BE2C (cell line): ENCODE measurements around the gene VAPA.
A peak's percentile ranks its signal among the peaks of the same experiment; 100 is the strongest.

Experiments used
- DNase-seq: peaks from one replicate; pipeline ENCODE4 v3.0.0-alpha.2; 2020
- H3K27me3 ChIP-seq: fragments of 250-450 bp; sonication (Bioruptor Pico); 2 replicates; pipeline ENCODE4 v1.5.1; 2020; ENCODE audit warnings: mild to moderate bottlenecking
- H3K36me3 ChIP-seq: fragments of 250-450 bp; sonication (Bioruptor Pico); 2 replicates; pipeline ENCODE4 v1.5.1; 2020; ENCODE audit warnings: mild to moderate bottlenecking
- H3K4me1 ChIP-seq: fragments of 250-450 bp; sonication (Bioruptor Pico); 2 replicates; pipeline ENCODE4 v1.5.1; 2020
- H3K4me3 ChIP-seq: 2 replicates; pipeline ENCODE4 v1.5.1; 2011; ENCODE audit warnings: low read depth, low read length
- H3K9me3 ChIP-seq: fragments of 250-450 bp; sonication (Bioruptor Pico); 2 replicates; pipeline ENCODE4 v1.5.1; 2020
- TF ChIP-seq, protein P1 (sequence below): IDR thresholded peaks from 2 replicates; pipeline ENCODE4 v1.5.1; 2012; ENCODE audit warnings: mild to moderate bottlenecking, low read depth, low read length

The VAPA gene

DNA sequence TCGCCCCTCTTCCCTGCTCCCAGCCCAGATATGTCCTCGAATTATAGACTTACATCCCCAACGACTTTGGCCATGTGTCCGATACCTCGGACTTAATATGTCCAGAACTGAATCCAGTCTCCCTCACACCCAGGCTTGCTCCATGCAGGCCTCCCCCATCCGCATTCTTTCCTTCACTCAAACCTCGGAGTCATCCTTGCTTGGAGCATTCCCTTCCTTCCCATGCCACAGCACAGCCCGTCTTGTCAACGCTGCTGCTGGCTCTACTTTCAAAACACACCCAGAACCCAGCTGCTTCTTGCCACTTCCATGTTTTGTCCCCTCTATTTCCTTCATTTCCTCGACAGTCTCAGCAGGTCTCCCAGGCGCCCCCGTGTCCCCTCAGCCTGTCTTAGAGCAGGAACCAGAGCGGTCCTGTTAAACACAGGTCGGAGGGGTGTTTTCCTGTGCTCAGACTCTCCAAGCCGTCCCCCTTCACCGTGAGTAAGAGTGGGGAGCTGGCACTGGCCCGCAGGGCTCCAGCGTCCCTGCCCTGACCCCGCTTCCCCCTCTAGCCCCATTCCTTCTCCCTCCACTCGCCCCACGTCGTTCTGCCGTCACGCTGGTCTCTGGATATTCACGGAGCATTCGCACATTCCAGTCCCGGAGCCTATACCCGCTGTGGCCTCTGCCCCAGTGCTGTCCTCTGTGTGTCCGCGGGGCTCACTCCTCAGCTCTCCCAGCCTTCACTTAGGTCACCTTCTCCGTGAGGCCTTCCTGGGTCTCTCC, 54.4 kb downstream of the VAPA start:
- H3K4me3 ChIP-seq = no peak overlapping the region
- no peaks in the 10 kb centered on the region for H3K4me1 ChIP-seq
- no peaks in the 10 kb centered on the region for H3K9me3 ChIP-seq
- no peaks in the 10 kb centered on the region for H3K27me3 ChIP-seq
- TF ChIP-seq, protein P1, sequence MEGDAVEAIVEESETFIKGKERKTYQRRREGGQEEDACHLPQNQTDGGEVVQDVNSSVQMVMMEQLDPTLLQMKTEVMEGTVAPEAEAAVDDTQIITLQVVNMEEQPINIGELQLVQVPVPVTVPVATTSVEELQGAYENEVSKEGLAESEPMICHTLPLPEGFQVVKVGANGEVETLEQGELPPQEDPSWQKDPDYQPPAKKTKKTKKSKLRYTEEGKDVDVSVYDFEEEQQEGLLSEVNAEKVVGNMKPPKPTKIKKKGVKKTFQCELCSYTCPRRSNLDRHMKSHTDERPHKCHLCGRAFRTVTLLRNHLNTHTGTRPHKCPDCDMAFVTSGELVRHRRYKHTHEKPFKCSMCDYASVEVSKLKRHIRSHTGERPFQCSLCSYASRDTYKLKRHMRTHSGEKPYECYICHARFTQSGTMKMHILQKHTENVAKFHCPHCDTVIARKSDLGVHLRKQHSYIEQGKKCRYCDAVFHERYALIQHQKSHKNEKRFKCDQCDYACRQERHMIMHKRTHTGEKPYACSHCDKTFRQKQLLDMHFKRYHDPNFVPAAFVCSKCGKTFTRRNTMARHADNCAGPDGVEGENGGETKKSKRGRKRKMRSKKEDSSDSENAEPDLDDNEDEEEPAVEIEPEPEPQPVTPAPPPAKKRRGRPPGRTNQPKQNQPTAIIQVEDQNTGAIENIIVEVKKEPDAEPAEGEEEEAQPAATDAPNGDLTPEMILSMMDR = no peak
- DNase-seq = no peak
- H3K36me3 ChIP-seq = no peaks in the 10 kb centered on the region

GRCh38 chr18:9969247-9969646, 55.4 kb downstream of the VAPA start:
- no peaks in the 10 kb centered on the region for H3K4me1 ChIP-seq
- TF ChIP-seq, protein P1 = no peak
- H3K36me3 ChIP-seq = no peaks in the 10 kb centered on the region
- H3K9me3 ChIP-seq = no peaks in the 10 kb centered on the region
- H3K27me3 ChIP-seq = no peaks in the 10 kb centered on the region
- H3K4me3 ChIP-seq = no peak overlapping the region
- DNase-seq = no peak

DNA sequence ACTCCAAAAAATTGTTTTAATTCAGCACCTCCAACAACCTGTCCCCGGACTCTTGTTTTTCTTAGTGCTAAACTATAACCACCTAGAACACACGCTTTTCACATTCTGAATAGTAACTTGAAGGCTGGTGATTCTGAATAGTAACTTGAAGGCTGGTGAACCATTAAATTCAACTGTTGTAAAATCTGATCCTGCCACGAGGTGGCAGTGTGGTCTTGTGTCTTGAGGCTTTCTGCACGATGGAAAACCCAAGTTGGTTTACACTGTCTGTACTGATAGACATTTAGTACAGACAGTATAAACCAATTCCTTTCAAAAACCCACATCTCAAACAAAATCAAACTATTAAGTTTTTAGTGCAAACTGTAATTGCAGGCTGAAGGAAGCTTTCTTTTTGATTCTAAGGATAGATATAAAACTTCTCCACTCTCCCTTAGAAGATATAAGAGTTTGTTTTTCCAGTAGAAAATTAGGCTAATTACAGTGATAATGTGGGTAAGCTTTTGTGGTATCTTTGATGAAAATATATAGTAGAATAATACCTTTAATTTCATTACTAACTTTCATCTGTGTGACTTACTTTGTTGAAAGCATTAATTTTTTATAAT, 57.6 kb downstream of the VAPA start:
- Histone ChIP-seq H3K27me3 (no peaks in the 10 kb centered on the region), H3K36me3 (no peaks in the 10 kb centered on the region), H3K9me3 (no peaks in the 10 kb centered on the region), H3K4me3 (no peak overlapping the region), H3K4me1 (no peaks in the 10 kb centered on the region)
- TF ChIP-seq, protein P1 = peak; percentile 67
- DNase-seq = peak; percentile 48

DNA sequence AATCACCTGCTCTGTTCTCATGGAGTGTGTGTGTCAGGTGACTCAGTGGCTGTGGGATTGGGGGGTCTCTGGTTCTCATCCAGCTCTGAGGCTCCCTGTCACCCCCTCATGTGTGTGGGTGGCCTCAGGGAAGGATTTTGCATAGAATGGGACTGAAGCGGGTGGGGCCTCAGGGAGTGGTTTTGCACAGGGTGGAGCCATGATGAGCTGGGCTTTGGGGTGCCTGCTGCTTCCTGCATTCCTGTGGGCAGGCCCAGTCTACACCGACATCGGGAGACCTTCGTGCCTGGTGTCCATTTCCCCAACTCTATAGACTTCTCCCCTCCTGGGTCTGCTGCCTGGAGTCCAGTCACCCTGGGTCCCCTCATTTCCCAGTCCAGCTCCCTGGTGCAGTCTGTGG, 59.7 kb downstream of the VAPA start:
- no peaks in the 10 kb centered on the region for H3K9me3 ChIP-seq
- no peaks in the 10 kb centered on the region for H3K4me1 ChIP-seq
- H3K36me3 ChIP-seq = no peaks in the 10 kb centered on the region
- no peak for DNase-seq
- TF ChIP-seq, protein P1 = no peak
- no peak overlapping the region for H3K4me3 ChIP-seq
- no peaks in the 10 kb centered on the region for H3K27me3 ChIP-seq

DNA sequence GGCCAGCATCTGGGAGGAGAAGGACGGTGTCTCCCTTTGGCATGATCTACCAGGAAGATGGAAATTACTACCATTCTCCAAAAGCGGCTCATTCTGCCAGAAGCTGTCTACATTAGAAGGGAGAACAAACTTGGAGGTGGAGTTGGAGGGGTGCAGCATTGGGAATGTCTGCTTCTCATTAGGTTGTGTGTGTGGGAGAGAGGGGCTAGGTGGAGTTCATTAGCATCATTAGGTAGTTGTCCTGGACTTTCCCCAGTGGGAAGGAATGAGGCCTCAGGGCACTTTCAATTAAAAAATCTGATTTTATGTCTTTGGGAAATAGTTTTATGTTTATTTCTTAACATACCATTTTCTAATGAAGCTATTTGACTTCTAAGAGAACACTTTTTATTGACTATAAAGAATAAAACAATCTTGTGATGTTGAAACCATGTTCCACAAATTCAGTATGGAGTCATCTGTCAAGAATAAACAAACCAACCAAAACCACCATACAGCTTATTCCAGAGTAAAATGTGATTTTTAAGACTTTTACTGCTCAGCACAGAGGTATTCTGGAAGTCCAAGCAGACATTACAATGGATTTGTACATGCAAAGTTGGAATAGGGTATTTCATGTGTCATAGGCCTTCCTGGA, 60.6 kb downstream of the VAPA start:
- H3K4me1 ChIP-seq = no peaks in the 10 kb centered on the region

More for the DNA sequence above, 60.6 kb downstream of the VAPA start:
- H3K27me3 ChIP-seq = no peaks in the 10 kb centered on the region
- no peaks in the 10 kb centered on the region for H3K36me3 ChIP-seq
- DNase-seq = no peak
- TF ChIP-seq, protein P1 = no peak
- no peak overlapping the region for H3K4me3 ChIP-seq
- H3K9me3 ChIP-seq = no peaks in the 10 kb centered on the region
